Choroid plexus epithelial cell (primary cell): ENCODE measurements around the gene KRTAP10-3.

Source experiments
- DNase-seq: peaks from one replicate; pipeline ENCODE4 v3.0.0-alpha.2; 2010; ENCODE audit warnings: low read depth
- H3K4me3 ChIP-seq: 2 replicates; pipeline ENCODE4 v1.5.1; 2011; ENCODE audit warnings: low read depth, mild to moderate bottlenecking, control low read depth, low read length, moderate library complexity
- CTCF ChIP-seq: conservative IDR thresholded peaks from 2 replicates; pipeline ENCODE4 v1.5.1; 2011; ENCODE audit warnings: low read depth, mild to moderate bottlenecking, control low read depth, inconsistent platforms, low read length, moderate library complexity

KRTAP10-3 gene

GRCh38 chr21:44515359-44516165 is 43.0 kb downstream of the KRTAP10-3 start:
- DNase-seq = no peak
- no peak overlapping the region for H3K4me3 ChIP-seq
- no peak for TF ChIP-seq CTCF

- H3K4me3 ChIP-seq = no peak overlapping the region
- no peak for TF ChIP-seq CTCF
- no peak for DNase-seq
These were observed 43.7 kb downstream of the KRTAP10-3 start for GRCh38 chr21:44514746-44515358.

GRCh38 chr21:44514218-44514520 is 44.4 kb downstream of the KRTAP10-3 start:
- DNase-seq = no peak
- H3K4me3 ChIP-seq = no peak overlapping the region
- no peak for TF ChIP-seq CTCF

- DNase-seq = no peak
- no peak overlapping the region for H3K4me3 ChIP-seq
- TF ChIP-seq CTCF = no peak
These were observed 45.0 kb downstream of the KRTAP10-3 start for GRCh38 chr21:44513389-44514217.

- TF ChIP-seq CTCF = no peak
- no peak for DNase-seq
- no peak overlapping the region for H3K4me3 ChIP-seq
These were observed 45.9 kb downstream of the KRTAP10-3 start for GRCh38 chr21:44512496-44513388.

GRCh38 chr21:44511938-44512275 is 46.7 kb downstream of the KRTAP10-3 start:
- TF ChIP-seq CTCF = no peak

More at GRCh38 chr21:44511938-44512275, 46.7 kb downstream of the KRTAP10-3 start:
- DNase-seq = no peak
- no peak overlapping the region for H3K4me3 ChIP-seq
